ENCODE results near the gene WDR20.

GRCh38 chr14:102213470-102213869 is 73.8 kb downstream of the WDR20 start:
- TF ChIP-seq CTCF (conservative IDR thresholded peaks at IDR 0.05; ENCODE audit: low read length) (no peak), EZH2phosphoT487 (IDR thresholded peaks at IDR 0.05; ENCODE audit: borderline replicate concordance, low read depth, low read length) (no peak)
